BJ (cell line): ENCODE data around the gene VAV2. TPM values are rescaled to one million over a fixed set of nuclear protein-coding genes. Genes with fewer than 3 reads are reported as not detected.

ENCODE experiments used
- CTCF ChIA-PET: fragments of 350-600 bp; formaldehyde crosslinking; extraction: SDS; loops from one replicate; lab custom pipeline; 2021; ENCODE audit warnings: antibody characterized with exemption, inconsistent platforms; lab: Yijun Ruan, JAX
- POLR2A ChIA-PET: fragments of 300-600 bp; sonication (Branson Sonifier 250); formaldehyde crosslinking; extraction: SDS; loops from one replicate; lab custom pipeline; 2021; ENCODE audit warnings: antibody characterized with exemption; lab: Charles Lee
- DNase-seq: peaks from one replicate; pipeline ENCODE4 v3.0.0-alpha.2; 2011; ENCODE audit warnings: low read depth
- H3K27me3 ChIP-seq: 2 replicates; pipeline ENCODE4 v1.6.0; 2011; ENCODE audit warnings: low read length; ENCODE audit not compliant: control insufficient read depth, insufficient read depth
- H3K36me3 ChIP-seq: 2 replicates; pipeline ENCODE4 v1.5.1; 2011; ENCODE audit warnings: low read length; ENCODE audit not compliant: control insufficient read depth, insufficient read depth
- H3K4me3 ChIP-seq: 2 replicates; pipeline ENCODE4 v1.5.1; 2011; ENCODE audit warnings: low read depth, mild to moderate bottlenecking, control low read depth, low read length
- polyA plus RNA-seq: library from polyadenylated mRNA; depleted of rRNA; stranded (reverse); fragments of >200 nt; gene quantifications from 2 replicates; pipeline ENCODE4 v1.2.3, GENCODE V29; 2011
- TF ChIP-seq, protein P1 (sequence below): IDR thresholded peaks from 2 replicates; pipeline ENCODE4 v1.5.1; 2011; ENCODE audit warnings: low read depth, mild to moderate bottlenecking, control low read depth, inconsistent platforms, low read length, moderate library complexity; ENCODE audit not compliant: insufficient read depth

Gene VAV2
- polyA plus RNA-seq, 1 experiment, result 9.9 TPM

DNA sequence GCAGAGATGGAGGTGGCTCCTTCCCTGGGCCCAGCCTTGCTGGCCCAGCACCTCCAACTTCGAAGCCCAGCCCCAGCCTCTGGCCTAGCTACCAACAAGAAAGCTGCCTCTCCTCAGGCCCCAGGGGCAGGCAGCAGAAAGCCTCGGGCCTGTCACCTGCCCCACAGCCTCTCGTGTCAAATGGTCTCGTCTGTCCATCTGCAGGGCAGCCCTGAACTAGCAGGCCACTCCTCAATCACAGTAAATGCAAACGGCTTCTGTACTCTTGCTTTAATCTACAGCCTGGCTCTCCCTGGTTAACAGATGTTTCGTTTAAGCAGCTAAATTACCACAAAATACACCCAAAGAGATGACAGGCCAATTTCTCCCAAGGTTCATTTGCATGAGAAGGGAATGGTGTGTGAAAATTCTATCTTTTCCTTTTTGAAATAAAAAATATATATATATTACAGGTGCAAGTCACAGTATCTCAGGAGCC is 21.5 kb downstream of the VAV2 start:
- DNase-seq, result no peak
- H3K4me3 ChIP-seq, result no peak overlapping the region
- POLR2A ChIA-PET, result no interaction called here
- no peaks in the 10 kb centered on the region for H3K27me3 ChIP-seq
- H3K36me3 ChIP-seq, result no peaks in the 10 kb centered on the region
- CTCF ChIA-PET, result interaction anchor here (2.1 kb wide), 1 partner anchor 23 kb away, joined by 6 read pairs; no protein-coding TSS in a partner anchor
- TF ChIP-seq, protein P1, sequence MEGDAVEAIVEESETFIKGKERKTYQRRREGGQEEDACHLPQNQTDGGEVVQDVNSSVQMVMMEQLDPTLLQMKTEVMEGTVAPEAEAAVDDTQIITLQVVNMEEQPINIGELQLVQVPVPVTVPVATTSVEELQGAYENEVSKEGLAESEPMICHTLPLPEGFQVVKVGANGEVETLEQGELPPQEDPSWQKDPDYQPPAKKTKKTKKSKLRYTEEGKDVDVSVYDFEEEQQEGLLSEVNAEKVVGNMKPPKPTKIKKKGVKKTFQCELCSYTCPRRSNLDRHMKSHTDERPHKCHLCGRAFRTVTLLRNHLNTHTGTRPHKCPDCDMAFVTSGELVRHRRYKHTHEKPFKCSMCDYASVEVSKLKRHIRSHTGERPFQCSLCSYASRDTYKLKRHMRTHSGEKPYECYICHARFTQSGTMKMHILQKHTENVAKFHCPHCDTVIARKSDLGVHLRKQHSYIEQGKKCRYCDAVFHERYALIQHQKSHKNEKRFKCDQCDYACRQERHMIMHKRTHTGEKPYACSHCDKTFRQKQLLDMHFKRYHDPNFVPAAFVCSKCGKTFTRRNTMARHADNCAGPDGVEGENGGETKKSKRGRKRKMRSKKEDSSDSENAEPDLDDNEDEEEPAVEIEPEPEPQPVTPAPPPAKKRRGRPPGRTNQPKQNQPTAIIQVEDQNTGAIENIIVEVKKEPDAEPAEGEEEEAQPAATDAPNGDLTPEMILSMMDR, result no peak

DNA sequence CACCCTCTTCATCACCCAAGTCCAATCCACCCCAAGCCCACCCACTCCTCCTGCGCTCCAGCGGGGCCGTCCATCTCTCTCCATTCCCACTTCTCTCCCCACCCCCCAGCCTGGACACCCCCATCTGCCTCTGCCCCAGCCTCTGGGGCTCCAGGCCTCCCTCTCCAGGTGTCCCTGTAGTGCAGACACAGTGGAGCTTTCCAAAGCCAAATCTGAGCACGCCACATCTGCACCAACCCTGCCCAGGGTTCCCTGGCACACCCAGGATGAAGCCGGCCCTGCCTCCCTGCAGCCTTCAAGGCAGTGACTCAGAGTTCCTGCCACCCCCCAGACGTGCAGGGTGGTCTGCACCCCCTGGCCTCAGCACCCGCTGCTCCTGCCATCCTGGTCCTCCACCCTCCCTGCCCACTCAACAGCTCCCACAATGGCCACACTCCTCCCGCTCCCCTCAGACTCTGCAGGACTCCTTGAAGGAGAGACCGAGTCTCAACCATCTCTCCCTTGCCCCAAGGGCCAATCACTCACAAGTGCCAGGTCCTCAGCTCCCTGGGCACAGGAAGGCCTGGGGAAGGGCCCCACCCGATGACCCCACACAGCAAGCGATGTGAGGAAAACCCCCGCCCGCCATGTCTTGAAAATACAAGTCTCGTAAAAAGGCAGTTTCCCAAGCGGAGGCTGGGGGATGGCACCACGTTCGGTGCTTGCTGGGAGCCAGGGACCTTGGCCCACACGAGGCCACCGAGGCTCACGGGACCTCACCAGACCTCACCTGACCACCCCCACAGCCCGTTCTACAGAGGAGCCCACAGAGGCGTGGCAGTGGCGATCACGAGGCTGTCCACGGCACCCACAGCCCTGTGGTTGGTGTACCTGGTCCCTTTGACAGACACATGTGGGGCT is 22.2 kb downstream of the VAV2 start:
- no peaks in the 10 kb centered on the region for H3K27me3 ChIP-seq
- DNase-seq, result no peak
- TF ChIP-seq, protein P1, result no peak
- H3K4me3 ChIP-seq, result no peak overlapping the region
- POLR2A ChIA-PET, result no interaction called here
- H3K36me3 ChIP-seq, result no peaks in the 10 kb centered on the region
- CTCF ChIA-PET, result interaction anchor here (2.1 kb wide), 1 partner anchor 24 kb away, joined by 6 read pairs; no protein-coding TSS in a partner anchor

DNA sequence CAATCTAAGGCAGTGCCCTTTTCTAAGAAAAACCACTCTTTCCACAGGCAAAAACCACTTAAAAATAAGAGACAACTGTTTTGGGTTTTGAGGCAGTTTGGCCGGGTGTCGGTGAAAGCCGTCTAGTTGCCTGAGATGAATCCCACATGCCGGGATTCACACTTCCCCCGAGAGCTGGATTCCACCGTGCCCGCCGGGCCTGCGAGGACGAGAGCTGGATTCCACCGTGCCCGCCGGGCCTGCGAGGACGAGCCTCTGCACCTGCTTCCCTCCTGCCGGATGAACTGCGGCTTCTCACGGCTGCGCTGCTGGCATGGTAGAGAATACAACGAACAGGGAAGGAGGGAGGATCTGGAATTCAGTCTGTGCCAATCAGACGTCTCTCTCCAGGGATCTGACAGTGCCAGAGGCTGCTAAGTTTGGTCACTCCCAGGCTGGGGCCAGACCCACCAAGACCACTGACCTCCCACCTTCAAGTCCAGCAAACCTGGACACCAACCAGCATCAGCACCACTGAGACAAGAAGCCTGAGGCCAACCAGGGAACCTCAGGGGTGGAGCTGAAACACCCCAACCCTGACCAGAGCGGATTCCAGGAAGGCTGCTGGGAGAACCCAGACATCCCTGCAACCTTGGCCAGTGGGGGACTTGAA is 23.0 kb downstream of the VAV2 start:
- no peaks in the 10 kb centered on the region for H3K27me3 ChIP-seq
- TF ChIP-seq, protein P1, result no peak
- POLR2A ChIA-PET, result no interaction called here
- H3K36me3 ChIP-seq, result no peaks in the 10 kb centered on the region
- no peak for DNase-seq
- CTCF ChIA-PET, result interaction anchor here (0.9 to 2.1 kb wide), 2 partner anchors 10 to 25 kb away, joined by 3 to 6 read pairs; no protein-coding TSS in a partner anchor
- no peak overlapping the region for H3K4me3 ChIP-seq

DNA sequence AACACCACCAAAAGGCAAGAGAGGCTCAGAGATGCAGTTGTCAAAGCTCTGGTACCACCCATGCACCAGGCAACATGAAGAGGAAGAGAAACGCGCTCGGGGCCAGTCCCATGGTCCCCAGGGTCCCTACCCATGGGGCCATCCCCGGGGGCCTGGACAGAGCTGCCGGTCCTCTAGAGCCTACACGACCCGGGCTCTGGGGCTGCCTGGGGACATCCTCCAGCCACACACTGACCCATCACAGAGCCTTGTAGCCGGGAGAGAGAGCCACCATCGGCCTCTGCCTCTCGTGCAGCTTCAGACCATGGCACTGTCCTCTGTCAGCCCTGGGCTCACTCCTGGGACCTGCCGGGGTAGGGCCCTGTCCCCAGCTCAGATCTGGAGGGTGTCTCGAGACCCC is 23.7 kb downstream of the VAV2 start:
- TF ChIP-seq, protein P1, result no peak
- ChIA-PET CTCF (interaction anchor here (0.9 to 2.1 kb wide), 2 partner anchors 11 to 26 kb away, joined by 3 to 6 read pairs; no protein-coding TSS in a partner anchor), POLR2A (no interaction called here)
- DNase-seq, result no peak
- H3K4me3 ChIP-seq, result no peak overlapping the region
- no peaks in the 10 kb centered on the region for H3K27me3 ChIP-seq
- no peaks in the 10 kb centered on the region for H3K36me3 ChIP-seq
